Ishikawa (cell line): ENCODE measurements around the gene L1CAM.

ENCODE experiments used
- EGR1 ChIP-seq: IDR thresholded peaks from 2 replicates; pipeline ENCODE4 v1.6.1; 2012
- EP300 ChIP-seq: IDR thresholded peaks from 2 replicates; pipeline ENCODE4 v1.6.1; 2012; ENCODE audit warnings: borderline replicate concordance
- RAD21 ChIP-seq: IDR thresholded peaks from 2 replicates; pipeline ENCODE4 v1.6.1; 2012; ENCODE audit warnings: low read depth
- REST ChIP-seq: IDR thresholded peaks from 2 replicates; pipeline ENCODE4 v1.6.1; 2012; ENCODE audit warnings: low read depth, mild to moderate bottlenecking
- TAF1 ChIP-seq: IDR thresholded peaks from 2 replicates; pipeline ENCODE4 v1.6.1; 2012; ENCODE audit warnings: low read depth, mild to moderate bottlenecking
- YY1 ChIP-seq: IDR thresholded peaks from 2 replicates; pipeline ENCODE4 v1.6.1; 2012; ENCODE audit warnings: low read depth

- TF ChIP-seq YY1: no peak
- TF ChIP-seq REST: no peak
- no peak for TF ChIP-seq TAF1
- no peak for TF ChIP-seq EP300
- TF ChIP-seq RAD21: no peak
- TF ChIP-seq EGR1: no peak
Observed at GRCh38 chrX:153863251-153863991, 22.6 kb downstream of the L1CAM start.
